ENCODE results near the gene PTPRT. TPM values are rescaled to one million over a fixed set of nuclear protein-coding genes. Genes with fewer than 3 reads are reported as not detected.

PTPRT gene
- total RNA-seq, 1 experiment from 2014 or later, result not detected

DNA sequence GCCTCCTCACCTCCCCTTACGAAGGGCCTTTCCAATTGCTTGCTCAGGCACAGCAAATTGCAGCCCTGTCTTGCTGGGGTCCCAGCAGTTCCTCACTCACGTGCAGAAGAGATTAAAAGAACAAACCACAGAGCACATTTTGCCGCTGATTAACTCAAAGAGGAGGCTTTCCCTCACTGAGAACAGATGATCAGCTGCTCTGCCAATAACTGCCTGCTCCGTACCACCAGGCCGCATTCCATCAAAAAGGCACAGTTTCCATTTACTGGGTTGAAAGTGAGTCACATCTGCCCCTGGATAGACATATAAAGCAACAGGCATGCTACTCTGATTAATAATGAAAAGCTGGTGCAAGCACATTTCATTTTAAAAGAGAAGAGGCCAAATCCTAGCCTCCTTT, 446.8 kb downstream of the PTPRT start:
- Histone ChIP-seq H3K9me3 (ENCODE audit: control insufficient read depth, insufficient read depth, low read depth, low read length) (no peaks in the 10 kb centered on the region), H3K4me3 (ENCODE audit: low read depth in 2 of 2, low read length in 2 of 2) (no peak overlapping the region), H3K36me3 (ENCODE audit: control insufficient read depth, insufficient read depth, low read length) (no peaks in the 10 kb centered on the region; the same call in 1 of the 2 replicates), H3K4me1 (ENCODE audit: control insufficient read depth, insufficient read depth, low read length) (no peaks in the 10 kb centered on the region), H3K27ac (ENCODE audit: low read length) (no peak overlapping the region), H3K27me3 (ENCODE audit: control insufficient read depth, insufficient read depth, low read length) (no peaks in the 10 kb centered on the region)
- DNase-seq (ENCODE audit: low read depth, low spot score), result no peak
- in situ Hi-C loops (cut with HindIII; ENCODE audit: low pct_unique_long_range_greater_than_20kb, low sequenced_read_pairs), result no loop called here
- ATAC-seq, result no peak
- TF ChIP-seq, protein P1, sequence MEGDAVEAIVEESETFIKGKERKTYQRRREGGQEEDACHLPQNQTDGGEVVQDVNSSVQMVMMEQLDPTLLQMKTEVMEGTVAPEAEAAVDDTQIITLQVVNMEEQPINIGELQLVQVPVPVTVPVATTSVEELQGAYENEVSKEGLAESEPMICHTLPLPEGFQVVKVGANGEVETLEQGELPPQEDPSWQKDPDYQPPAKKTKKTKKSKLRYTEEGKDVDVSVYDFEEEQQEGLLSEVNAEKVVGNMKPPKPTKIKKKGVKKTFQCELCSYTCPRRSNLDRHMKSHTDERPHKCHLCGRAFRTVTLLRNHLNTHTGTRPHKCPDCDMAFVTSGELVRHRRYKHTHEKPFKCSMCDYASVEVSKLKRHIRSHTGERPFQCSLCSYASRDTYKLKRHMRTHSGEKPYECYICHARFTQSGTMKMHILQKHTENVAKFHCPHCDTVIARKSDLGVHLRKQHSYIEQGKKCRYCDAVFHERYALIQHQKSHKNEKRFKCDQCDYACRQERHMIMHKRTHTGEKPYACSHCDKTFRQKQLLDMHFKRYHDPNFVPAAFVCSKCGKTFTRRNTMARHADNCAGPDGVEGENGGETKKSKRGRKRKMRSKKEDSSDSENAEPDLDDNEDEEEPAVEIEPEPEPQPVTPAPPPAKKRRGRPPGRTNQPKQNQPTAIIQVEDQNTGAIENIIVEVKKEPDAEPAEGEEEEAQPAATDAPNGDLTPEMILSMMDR (IDR thresholded peaks at IDR 0.05), result no peak
- TF ChIP-seq SIN3A (IDR thresholded peaks at IDR 0.05; ENCODE audit: borderline replicate concordance, insufficient read depth, low read depth, low read length), result no peak
- TF ChIP-seq POLR2AphosphoS5 (IDR thresholded peaks at IDR 0.05; ENCODE audit: low read depth, low read length), result no peak
- TF ChIP-seq TCF7L2 (IDR thresholded peaks at IDR 0.05; ENCODE audit: low read depth, low read length), result no peak
- no peak for TF ChIP-seq REST (IDR thresholded peaks at IDR 0.05; ENCODE audit: insufficient read depth in 1 of 2, low read depth in 2 of 2, low read length in 1 of 2)
- CTCF ChIA-PET, result no interaction called here
- BruUV-seq (replicated peaks), result no TSS peak
- intact Hi-C loops (cut with micrococcal nuclease; ENCODE audit: unreplicated experiment), result no loop called here
- POLR2A ChIA-PET, result no interaction called here

- CTCF ChIA-PET, result no interaction called here
- Histone ChIP-seq H3K4me1 (ENCODE audit: control insufficient read depth, insufficient read depth, low read length) (no peaks in the 10 kb centered on the region), H3K27me3 (ENCODE audit: control insufficient read depth, insufficient read depth, low read length) (no peaks in the 10 kb centered on the region), H3K4me3 (ENCODE audit: low read depth in 2 of 2, low read length in 2 of 2) (no peak overlapping the region), H3K9me3 (ENCODE audit: control insufficient read depth, insufficient read depth, low read depth, low read length) (no peaks in the 10 kb centered on the region), H3K27ac (ENCODE audit: low read length) (no peak overlapping the region), H3K36me3 (ENCODE audit: control insufficient read depth, insufficient read depth, low read length) (no peaks in the 10 kb centered on the region)
- POLR2A ChIA-PET, result no interaction called here
- TF ChIP-seq, protein P1 (IDR thresholded peaks at IDR 0.05), result no peak
- TF ChIP-seq TCF7L2 (IDR thresholded peaks at IDR 0.05; ENCODE audit: low read depth, low read length) (no peak), SIN3A (IDR thresholded peaks at IDR 0.05; ENCODE audit: borderline replicate concordance, insufficient read depth, low read depth, low read length) (no peak), POLR2AphosphoS5 (IDR thresholded peaks at IDR 0.05; ENCODE audit: low read depth, low read length) (no peak), REST (IDR thresholded peaks at IDR 0.05; ENCODE audit: insufficient read depth in 1 of 2, low read depth in 2 of 2, low read length in 1 of 2) (no peak)
- no peak for DNase-seq (ENCODE audit: low read depth, low spot score)
- no peak for ATAC-seq
- no TSS peak for BruUV-seq (replicated peaks)
- intact Hi-C loops (cut with micrococcal nuclease; ENCODE audit: unreplicated experiment) (no loop called here), in situ Hi-C loops (cut with HindIII; ENCODE audit: low pct_unique_long_range_greater_than_20kb, low sequenced_read_pairs) (no loop called here)
Observed at GRCh38 chr20:42741906-42742305, 447.8 kb downstream of the PTPRT start.

All from Panc1 (cell line).